ENCODE measurements around the gene MORC2.

The MORC2 gene

GRCh38 chr22:30968015-30968923 lies at the start of gene MORC2:
Gene MORC2, minus strand, starts transcription at chr22:30968774. Its CDS starts 885 bp downstream, at chr22:30967889.
- no peak for DNase-seq (ENCODE audit: low read depth in 2 of 2)

GRCh38 chr22:31005535-31005934 lies 37.0 kb upstream of the MORC2 start:
- no peak for DNase-seq (ENCODE audit: low read depth in 2 of 2)

GRCh38 chr22:31001124-31001770 lies 32.7 kb upstream of the MORC2 start:
- DNase-seq (ENCODE audit: low read depth in 2 of 2): no peak

- no peak for DNase-seq (ENCODE audit: low read depth in 2 of 2)
Measured at GRCh38 chr22:30998329-30998728, 29.8 kb upstream of the MORC2 start.

- DNase-seq (ENCODE audit: low read depth in 2 of 2): no peak
Measured at GRCh38 chr22:30996462-30996861, 27.9 kb upstream of the MORC2 start.

GRCh38 chr22:30994960-30995359 lies 26.4 kb upstream of the MORC2 start:
- no peak for DNase-seq (ENCODE audit: low read depth in 2 of 2)

GRCh38 chr22:30992565-30992964 lies 24.0 kb upstream of the MORC2 start:
- no peak for DNase-seq (ENCODE audit: low read depth in 2 of 2)

- DNase-seq (ENCODE audit: low read depth in 2 of 2): no peak
Measured at GRCh38 chr22:30990690-30991089, 22.1 kb upstream of the MORC2 start.

GRCh38 chr22:30989474-30989873 lies 20.9 kb upstream of the MORC2 start:
- no peak for DNase-seq (ENCODE audit: low read depth in 2 of 2)

- no peak for DNase-seq (ENCODE audit: low read depth in 2 of 2)
Measured at GRCh38 chr22:30985561-30986208, 17.1 kb upstream of the MORC2 start.

- no peak for DNase-seq (ENCODE audit: low read depth in 2 of 2)
Measured at GRCh38 chr22:30984317-30984716, 15.7 kb upstream of the MORC2 start.

- DNase-seq (ENCODE audit: low read depth in 2 of 2): no peak
Measured at GRCh38 chr22:30982512-30982911, 13.9 kb upstream of the MORC2 start.

- no peak for DNase-seq (ENCODE audit: low read depth in 2 of 2)
Measured at GRCh38 chr22:30979932-30980331, 11.4 kb upstream of the MORC2 start.

GRCh38 chr22:30978304-30978962 lies 9.9 kb upstream of the MORC2 start:
- DNase-seq (ENCODE audit: low read depth in 2 of 2): no peak

- DNase-seq (ENCODE audit: low read depth in 2 of 2): no peak
Measured at GRCh38 chr22:30970356-30970746, 1.8 kb upstream of the MORC2 start.

- peak; percentile 2 for DNase-seq (ENCODE audit: low read depth in 2 of 2)
Measured at GRCh38 chr22:30969532-30970355, 1.2 kb upstream of the MORC2 start.

GRCh38 chr22:30968924-30969531 lies 454 bp upstream of the MORC2 start, which contains the start of gene TUG1:
Gene TUG1, plus strand, starts transcription at chr22:30969265.
- DNase-seq (ENCODE audit: low read depth in 2 of 2): peak; percentile 91 to 93

- DNase-seq (ENCODE audit: low read depth in 2 of 2): no peak
Measured at GRCh38 chr22:30964858-30965257, 3.7 kb downstream of the MORC2 start.

- DNase-seq (ENCODE audit: low read depth in 2 of 2): no peak
Measured at GRCh38 chr22:30955153-30955552, 13.4 kb downstream of the MORC2 start.

- no peak for DNase-seq (ENCODE audit: low read depth in 2 of 2)
Measured at GRCh38 chr22:30953206-30953605, 15.4 kb downstream of the MORC2 start.

Data from stimulated activated CD8-positive, alpha-beta memory T cell treated with anti-CD3 and anti-CD28 coated beads, Interleukin-7, amount 100 ng/mL, for 1 hour (primary cell).